NCI-H2107 (cell line): Measurements from ENCODE around the gene APBA2.
A peak's percentile ranks its signal among the peaks of the same experiment; 100 is the strongest.

ENCODE experiments used
- DNase-seq: peaks from one replicate; lab custom pipeline; 2025; lab: John Stamatoyannopoulos, UW

Gene APBA2

DNA sequence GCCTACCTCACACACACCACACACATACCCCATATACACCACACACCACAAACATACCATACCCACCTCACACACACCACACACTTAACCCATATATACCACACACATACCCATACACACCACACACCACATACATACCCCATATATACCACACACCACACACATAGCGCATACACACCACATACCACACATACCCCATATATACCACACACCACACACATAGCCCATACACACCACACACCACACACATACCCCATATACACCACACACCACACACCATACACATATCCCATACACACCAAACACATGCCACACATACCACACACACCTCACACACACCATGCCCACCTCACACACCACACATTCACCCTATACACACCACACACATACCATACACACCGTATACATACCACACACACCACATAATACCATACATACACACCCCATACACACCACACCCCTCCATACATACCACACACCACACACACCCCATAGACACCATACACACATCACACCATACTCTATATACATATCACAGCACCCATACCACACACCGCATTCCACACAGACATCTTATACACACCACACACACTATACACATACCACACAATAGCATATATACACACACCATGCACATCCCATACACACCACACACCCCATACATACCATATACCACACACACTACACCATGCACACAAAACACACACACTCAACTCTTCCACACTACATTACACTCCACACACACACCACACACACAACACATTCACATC is 29.5 kb downstream of the APBA2 start:
- DNase-seq: no peak

DNA sequence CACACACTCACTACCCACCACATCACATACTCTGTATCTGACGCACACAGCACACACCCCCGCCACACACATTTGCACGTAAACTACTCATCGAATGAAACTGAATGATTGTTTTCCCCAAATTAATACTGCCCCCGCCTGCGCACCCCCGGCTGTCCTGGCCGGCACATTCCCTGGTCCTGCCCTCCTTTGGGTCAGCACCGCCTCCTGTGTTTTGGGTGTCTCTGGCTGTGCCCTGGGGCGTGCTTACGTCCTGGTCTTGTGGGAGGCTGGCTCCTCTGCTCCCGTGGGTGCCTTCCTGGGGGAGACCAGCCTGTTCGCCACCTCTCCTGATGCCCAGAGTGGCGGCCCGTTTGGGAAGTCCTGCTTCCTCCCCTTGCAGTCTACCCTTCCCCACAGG is 30.2 kb downstream of the APBA2 start:
- DNase-seq: no peak

DNA sequence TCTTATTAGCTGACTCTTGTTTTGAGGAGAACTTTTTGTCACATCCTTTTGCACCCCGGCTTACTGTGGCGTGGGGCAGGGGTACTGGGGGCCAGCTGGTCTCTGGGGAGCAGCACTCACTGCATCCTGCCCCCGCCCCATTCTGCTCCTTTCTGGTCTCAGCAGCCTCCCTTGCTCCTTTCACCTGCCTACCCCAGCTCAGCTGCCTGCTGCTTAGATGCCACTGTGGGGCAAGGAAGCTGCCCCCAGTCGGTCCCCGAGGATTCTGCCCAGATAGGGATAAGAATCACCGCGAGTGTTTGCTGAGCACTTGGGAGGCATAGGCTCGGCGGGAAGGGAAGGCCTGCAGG is 32.0 kb downstream of the APBA2 start:
- DNase-seq: no peak

DNA sequence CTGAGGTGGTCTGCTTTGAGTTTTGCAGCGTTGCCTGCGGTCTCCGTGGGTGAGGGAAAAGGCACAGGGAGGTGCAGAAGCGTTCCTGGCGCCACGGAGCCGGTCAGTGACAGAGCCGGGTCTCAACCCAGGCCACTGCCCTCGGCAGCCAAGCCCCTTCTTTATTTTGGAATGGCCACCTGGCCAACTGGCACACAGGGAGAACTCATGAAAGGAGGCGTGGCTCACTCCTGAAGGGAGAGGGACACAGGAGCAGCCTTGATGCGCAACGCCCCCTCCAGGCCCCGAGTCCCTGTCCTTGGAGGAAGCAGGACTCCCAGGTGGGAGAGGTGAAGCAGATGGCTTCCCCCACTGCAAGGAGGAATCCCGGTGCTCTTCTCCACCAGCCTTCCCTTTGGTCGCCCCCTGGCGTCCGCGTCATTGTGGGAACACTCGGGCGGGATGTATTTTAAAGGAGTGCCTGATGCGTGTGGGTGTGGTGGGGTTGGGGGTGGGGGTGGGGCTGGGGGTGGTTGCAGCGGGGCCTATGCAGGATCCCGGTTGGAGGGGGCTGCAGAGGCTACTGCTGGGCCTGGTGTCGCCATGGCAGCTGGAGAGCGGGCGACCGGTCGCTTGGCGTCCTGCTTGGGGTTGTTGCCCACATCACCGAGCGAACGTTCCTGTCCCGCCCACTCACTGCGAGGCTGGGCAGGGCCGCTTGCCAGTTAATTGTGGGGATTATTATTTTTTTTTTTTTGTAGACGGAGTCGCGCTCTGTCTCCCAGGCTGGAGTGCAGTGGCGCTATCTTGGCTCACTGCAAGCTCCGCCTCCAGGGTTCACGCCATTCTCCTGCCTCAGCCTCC is 32.6 kb downstream of the APBA2 start:
- DNase-seq: no peak

DNA sequence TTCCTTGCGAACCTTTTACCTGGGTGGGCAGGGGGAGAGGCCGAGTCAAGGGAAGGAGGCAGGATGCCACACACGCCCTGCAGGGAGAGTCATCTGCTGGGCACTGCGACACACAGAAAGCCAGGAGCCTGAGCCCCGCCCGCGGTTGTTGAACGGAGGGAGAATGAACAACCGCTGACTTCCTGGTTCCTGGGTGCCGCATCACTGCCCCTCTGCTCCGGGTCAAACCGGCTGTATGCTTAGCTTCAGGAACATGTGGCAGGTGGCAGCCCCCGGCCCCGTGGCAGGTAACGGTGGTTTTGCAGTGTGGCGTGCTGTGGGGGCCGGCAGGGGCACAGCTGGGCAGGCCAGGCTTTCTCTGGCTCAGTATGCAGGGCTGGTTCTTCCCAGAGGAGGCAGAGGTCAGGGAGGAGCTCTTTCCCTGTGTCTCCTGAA is 33.4 kb downstream of the APBA2 start:
- DNase-seq: no peak

DNA sequence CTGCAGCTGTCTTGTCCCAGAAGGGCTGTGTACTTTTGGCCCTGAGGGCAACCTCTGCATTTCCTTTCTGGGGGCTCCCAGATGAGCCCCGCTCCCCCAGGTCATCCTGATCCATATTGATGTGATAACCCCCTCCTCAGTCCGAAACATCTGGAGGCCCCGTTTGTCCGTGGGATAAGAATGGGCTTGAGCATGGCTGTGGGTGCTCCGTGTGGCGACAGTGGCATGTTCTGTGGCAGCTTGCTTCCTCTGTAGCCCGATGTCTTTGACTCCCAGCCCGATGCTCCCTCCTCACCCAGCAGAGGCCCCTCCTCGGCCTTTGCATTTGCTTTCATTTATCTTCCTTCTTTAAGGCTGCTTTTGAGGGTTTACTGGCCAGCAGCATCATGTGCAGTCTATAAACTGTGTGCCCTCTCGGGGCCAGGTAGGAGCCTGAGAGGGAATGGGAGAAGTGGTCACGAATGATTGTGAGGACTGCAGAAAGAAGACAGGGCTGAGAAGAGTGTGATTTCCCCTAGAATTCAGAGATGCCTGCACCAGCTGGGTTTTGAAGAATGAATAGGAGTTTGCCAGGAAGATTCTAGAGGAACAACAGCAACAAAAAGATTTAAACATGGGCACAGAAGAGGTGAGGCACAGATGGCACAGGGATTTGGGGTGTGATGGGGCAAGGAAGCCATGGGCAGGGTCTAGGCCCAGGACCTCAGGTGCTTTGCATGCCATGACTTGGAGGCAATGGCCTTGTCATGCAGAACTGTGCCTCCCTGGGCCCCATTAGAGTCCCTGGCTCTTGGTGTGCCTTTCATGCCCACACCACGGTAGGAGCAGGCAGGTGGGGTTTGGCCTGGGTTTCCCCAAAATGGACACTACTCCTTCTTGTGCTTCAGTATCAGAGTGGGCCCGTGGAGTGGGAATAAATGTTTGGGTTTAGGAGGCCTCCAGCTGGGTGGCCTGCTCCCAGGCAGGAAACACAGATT is 34.2 kb downstream of the APBA2 start:
- DNase-seq: no peak

DNA sequence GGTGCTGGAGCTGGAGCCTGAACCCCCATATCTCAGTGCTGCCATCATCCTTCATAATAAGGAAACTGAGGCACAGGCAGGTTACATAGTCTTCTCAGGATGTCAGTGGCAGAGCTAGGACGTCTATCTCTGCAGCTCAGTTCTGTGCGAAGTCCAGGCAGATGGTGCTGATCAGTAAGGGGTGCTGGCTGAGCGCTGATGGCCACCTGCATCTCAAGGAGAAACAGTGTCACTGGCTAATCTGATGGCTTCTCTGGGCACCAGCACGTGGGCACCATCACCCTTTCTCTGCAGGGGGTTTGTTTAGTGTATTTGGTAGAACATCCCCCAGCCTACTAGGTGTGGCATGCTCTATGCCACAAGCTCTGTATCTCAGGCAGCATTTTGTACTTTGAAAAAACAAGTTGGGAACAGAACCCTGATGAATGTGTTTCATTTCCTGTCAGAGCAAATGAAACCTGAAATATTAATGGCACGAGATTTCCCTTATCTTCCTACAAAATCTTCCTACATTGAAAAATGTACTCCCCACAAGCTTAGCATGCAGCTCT is 35.1 kb downstream of the APBA2 start:
- no peak for DNase-seq

DNA sequence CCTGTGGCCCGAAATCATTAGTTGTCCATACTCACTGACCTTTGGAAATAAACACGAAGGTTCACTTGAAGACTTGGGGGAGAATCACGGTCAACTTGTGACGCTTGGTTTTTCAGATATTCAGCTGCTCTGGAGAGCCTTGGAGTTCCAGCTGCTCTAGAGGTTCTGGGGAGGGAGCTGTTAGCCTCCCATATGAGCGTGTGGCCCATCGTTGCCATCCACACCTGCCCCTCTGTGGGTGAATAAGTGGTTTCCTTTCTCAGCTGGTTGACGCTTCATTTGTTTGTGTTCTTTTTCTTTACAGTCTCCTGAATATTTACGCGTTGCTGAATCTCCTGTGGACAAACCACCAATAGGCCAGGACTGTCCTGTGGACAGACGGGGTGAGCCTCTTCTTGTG is 35.6 kb downstream of the APBA2 start:
- peak; percentile 31 for DNase-seq

DNA sequence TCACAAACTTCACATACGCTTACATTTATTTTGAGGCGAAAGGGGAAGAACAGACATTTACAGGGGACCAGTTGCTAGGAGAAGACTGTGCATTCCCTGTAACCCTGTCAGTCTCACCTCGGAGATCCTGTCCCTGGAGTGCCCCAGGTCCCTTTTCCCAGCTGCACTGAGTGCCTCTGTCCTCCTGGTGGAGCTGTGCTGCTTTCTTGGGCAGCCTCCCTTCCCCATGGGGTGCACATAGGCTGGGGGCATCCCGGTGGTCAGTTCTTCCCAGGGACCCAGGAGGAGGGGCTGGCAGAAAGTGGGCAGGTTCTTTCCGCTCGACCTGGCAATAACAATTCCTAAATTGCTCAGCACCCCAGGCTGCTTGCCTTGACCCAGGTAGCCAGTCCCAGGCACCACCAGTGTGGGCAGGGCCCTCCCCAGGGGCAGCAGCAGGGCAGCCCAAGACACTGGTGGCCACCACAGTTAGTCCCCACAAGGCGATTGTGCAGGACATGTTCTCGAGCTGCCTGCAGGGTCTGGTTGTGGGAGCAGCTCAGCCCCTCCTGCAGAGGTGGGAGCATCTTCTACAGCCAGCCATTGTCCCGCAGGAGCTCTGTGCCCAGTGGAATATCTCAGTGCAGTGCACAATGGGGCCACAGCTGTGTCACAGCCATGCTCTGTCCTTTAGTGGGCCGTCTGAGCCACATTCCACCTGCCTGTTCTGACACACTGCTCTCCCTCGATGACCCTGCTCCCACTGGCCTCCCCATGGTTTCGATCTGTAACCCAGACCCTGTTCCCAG is 36.3 kb downstream of the APBA2 start:
- DNase-seq: no peak

DNA sequence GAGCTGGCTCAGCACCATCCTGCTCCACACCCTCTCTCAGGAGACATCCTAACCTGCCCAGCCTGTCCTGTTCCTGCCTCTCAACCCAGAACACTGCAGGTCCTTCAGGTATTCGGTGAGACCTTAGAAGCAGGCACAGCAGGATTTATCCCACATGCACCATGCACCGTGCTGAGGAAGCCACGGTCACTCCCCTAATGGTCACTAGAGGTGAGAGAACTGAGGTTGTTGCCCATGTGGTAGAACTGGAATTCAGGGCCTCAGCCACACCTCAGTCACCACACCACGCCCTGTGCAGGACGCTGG is 36.9 kb downstream of the APBA2 start:
- no peak for DNase-seq

DNA sequence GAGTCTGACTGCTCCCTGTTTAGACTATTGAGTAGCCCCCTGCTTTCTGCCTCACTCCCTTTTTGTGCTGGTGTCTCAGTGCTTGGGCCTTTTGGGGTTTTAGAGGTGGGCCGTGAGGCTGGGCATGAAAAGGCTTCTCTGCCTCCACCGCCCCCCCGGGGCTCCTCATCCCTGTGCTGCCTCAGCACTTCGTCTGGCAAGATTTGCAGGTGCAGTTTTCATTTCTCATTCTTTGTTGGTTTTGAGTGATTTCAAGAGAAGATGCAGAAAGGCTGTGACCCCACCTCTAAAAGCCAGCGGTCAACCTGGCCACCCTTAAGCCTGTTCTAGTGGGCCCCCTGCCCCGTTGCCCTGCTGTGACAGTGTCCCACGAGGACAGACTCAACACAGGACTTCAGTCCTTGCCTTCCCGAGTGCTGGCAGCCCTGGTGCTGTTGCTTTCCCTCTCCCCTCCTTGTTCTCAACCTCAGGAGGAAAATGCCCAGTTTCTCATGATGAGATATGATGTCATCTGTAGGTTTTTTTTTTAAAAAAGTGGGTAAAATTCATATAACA is 38.0 kb downstream of the APBA2 start:
- no peak for DNase-seq

DNA sequence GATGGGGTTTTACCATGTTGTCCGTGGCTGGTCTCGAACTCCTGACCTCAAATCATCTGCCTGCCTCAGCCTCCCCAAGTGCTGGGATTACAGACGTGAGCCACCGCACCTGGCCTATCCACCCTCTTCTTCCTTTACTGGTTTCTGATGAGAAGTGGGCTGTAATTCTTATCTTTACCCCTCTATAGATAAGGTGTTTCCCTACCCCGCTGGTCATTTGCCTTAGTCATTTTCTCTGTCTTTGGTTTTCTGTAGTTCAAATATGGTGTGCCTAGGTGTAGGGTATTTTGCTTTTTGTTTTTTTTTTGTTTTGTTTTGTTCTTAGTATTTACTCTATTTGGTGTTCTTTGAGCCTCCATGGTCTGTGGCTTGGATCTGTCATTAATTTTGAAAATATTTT is 41.3 kb downstream of the APBA2 start:
- no peak for DNase-seq

DNA sequence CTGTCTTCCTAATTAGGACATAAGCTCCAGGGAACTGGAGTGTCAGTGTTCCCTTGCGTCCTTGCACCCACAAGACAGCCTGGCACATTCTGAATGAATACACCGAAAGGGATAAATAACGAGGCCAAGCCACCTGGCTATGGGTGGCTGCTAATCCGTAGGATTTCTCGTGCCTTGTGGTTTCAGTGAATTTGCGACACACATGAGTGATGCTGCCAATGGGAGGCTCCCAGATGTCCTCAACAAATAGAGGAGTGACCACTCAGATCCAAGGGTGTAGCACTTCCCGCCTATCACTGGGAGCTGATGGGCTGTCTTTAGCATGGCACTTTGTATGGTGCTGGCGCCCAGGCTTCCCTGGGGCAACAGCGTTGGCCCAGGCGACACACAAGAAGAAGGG is 43.4 kb downstream of the APBA2 start:
- no peak for DNase-seq

DNA sequence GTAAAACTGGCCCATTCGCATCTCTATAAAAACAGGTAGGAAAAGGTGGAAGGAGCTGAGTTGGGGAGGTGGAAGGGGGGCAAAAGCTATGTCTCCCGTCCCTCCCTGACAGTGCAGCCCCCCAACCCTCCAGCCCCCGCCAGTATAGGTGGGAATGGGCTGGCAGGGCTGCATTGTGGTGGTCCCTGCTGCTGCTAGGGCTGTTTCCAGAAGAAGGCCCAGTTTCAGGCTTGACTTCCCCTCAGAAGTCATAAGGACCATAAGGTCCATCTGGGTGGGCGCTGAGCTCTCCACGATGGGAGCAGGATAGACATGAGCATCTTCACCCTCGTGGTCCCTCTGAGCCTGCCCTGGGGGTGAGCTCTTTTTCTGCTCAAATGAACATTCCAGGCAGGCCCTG is 44.2 kb downstream of the APBA2 start:
- DNase-seq: no peak

DNA sequence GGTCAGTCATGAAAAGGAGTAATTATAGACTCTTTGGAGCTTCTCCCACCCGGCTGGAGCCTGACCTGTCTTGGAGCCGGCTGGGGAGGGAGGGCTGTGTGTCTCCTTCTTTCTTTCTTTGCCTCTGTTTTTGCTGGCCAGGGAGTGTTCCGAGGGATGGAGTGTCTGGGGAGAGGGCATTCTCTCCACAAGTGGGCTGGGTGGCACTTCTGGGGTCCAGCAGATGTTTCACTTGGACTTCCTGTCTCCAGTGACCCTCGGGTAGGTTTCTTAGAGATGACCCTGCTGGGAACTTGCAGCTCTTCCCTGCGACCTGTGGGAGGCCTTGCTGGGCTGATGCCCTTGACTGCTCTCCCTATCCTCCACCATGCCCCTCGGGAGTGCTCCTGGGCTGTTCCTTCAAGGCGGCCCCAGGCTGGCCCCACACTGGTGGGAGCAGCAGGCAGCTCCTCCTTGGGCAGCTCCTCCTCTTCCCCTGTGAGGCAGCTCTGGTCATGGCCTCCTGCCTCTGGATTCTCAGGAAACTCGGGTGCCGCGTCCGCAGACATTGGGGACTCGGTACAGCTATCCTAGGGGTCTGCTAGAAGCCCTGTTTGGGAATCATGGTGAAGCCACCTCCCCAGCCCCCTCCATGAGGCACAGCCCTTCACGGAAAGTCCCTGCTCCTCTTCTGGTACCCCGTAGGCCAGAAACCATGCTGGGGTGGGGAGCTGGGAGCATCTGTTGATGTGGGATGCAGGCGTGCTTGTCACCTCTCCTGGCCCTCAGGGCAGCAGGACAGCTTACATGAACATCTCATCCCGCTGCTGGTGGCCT is 44.9 kb downstream of the APBA2 start:
- no peak for DNase-seq

DNA sequence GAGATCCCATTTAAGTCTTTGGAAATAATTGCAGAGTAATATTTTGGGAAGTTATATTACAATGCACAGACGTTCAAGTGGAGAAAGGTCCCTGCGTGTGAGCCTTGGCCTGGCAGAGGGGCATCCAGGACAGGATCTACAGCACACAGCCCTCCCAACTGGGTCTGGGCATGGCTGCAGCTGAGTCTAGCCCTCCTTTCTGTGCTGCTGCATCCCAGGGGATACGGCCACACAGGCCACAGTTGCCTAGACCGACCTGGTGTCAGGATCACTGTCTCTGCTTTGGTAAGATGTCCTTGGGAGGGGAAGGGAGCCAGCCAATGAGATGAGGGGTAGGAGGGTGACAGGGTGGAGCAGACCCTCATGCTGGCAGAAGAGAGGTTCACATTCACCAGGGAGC is 46.1 kb downstream of the APBA2 start:
- no peak for DNase-seq

DNA sequence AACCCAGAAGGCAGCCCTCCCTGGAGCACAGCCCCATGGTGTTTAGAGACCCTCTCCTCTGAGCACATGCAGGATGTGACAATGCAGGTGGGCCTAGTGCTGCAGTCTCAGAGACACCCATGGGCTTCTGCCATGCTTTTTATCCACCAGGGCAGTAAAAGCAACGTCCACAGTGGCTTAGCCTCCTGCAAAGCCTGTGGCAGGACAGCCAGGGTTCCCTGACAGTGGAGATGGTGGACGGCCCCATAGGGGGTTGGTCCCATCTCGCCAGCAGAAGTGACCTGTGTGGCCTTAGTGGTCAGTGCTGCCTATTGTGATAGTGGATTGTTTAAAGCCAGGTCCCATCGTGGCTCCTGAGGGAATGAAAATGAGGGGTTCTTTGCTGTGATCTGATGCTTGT is 46.6 kb downstream of the APBA2 start:
- no peak for DNase-seq

DNA sequence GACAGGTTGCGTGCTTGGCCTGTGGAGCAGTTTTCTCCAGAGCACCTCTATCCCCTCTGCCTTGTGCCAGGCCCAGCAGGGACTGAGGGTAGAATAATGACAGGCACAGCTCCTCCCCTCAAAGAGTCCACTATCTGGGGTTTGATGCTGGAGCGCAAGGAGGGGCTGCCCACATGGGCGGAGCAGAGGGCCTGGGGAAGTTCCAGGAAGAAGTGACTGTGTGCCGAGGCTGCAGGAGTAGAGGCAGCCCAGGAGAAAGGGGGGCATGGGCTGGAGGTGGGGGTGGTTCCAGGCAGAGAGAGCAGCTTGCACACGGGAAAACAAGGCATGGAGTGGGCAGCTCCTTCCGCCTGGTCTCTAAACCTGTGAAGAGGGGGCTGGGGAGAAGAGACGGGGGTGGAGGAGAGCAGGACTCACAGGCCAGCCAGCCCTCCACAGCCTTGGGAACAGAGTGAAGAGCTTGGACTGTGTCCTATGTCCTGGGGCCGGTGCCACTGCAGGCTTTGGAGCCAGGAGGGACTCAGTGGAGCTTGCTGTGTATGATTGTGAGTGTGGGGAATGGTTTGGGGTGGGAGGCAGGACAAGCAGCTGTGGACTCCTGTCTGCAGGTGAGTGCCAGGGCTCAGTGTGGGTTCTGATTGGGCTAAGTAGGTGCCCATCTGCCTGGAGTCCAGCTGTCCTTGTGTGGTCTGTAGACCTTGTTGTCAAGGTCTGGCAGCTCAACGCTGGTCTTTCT is 48.1 kb downstream of the APBA2 start:
- no peak for DNase-seq

DNA sequence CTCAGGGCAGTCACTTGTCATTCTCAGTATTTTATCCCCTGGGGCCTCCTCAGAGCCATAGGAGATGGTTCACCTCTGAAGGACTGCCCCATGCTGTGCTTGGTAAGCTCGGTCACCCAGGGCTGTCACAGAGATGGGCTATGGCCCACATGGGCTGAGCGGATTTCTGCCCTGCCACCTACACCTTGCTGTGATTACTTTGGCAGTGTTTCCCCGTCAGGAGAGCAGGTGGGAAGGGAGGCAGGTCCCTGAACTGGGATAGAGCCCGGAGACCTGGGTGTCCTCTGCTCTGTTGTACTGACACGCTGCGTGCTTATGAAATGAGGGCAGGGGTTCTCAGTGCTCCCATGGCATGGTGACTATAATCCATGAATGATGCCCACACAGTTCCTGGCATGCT is 48.9 kb downstream of the APBA2 start:
- no peak for DNase-seq

DNA sequence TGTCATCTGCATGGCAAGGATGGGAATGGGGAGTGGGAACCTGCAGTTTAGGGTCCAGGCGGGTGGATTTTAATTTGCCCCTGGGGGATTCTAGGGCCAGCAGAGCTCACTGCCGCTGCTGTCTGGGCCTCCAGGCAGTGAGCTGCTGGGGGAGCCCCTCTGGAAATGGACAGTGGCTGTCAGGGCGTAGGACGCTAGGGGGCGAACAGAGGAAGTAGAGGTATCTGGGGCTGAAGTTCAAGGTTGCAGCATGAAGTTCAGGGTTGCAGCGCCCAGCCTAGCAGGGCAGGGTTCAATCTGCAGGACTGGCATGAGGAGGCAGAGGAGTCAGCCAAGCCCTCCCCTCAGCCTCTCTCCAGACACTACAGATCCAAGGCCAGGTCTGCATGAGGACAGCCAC is 49.5 kb downstream of the APBA2 start:
- no peak for DNase-seq
